NCI-H128 (cell line): Measurements from ENCODE around the gene B2M.
"Not testable (repeated sequence)": the region's sequence is repeated elsewhere in the genome, so short reads cannot be mapped to it uniquely, and the experiment has no call there.

Experiments
- DNase-seq: peaks from one replicate; lab custom pipeline; 2025; ENCODE audit not compliant: unreplicated experiment; lab: John Stamatoyannopoulos, UW

Gene B2M

DNA sequence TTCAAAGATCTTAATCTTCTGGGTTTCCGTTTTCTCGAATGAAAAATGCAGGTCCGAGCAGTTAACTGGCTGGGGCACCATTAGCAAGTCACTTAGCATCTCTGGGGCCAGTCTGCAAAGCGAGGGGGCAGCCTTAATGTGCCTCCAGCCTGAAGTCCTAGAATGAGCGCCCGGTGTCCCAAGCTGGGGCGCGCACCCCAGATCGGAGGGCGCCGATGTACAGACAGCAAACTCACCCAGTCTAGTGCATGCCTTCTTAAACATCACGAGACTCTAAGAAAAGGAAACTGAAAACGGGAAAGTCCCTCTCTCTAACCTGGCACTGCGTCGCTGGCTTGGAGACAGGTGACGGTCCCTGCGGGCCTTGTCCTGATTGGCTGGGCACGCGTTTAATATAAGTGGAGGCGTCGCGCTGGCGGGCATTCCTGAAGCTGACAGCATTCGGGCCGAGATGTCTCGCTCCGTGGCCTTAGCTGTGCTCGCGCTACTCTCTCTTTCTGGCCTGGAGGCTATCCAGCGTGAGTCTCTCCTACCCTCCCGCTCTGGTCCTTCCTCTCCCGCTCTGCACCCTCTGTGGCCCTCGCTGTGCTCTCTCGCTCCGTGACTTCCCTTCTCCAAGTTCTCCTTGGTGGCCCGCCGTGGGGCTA lies at the start of gene B2M, which contains the start of gene PATL2:
TSS of gene B2M (plus strand) at position 422 of the 647 bp plus-strand sequence. CDS start at position 452, 30 bp downstream.
TSS of gene PATL2 (minus strand) at position 228 of the 647 bp plus-strand sequence. CDS start 34,833 bp downstream, outside the sequence.
- peak; percentile 93 for DNase-seq

DNA sequence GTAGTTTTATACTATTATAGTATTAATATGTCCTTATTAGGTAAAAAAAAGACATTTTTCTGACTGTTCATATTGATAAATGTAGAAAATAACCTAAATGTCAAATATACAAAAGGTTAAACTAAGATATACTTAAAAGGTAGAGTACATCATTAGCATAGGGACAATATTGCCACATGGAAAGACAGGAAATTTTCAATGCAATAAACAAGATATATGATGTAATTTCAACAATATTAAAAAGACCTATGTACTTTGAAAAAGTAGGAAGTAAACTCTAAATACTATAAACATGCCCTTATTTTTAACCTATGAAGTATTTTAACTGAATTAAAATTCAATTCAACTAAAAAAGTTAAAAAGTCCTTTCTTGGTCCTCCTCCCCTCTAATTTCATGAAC lies 49.7 kb upstream of the B2M start:
- no peak for DNase-seq

DNA sequence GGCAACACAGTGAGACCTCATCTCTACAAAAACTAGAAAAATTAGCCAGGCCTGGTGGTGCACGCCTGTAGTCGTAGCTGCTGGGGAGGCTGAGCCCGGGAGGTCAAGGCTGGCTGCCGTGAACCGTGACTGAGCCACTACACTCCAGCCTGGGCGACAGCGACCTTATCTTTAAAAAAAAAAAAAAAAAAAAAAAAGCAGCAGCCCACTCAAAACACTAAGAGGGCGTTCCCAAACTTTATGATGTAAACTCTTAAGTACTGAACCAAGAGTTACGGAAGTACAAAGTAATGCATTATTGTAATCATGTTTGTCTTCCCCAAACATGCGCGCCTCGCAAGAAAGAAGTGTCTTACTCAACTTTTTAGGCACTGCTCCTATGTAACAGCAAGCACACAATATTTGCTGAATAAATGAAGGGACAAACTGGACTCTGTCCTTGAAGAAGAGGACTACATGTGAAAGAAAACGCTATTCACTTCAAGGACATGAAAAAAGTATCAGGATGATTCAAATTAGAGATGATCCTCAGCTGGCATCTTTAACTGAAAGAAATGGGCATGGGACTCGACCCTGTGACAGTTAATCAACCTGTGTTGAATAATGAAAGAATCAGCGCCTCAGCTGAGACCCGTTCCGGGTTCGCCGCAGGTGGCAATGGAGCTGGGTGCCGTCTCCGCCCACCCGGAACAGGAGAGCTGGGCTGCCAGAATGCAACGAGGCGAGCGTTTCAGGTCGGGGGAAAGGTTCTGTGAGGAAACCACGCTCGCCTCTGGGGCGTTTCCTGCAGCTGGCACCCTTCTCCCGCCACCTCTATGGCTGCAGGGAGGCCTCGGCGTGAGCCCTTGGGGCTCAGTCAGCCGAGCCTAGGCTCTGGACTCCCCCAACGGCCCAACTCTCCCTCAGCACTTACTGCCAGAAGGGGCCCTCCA lies 48.6 kb upstream of the B2M start:
- DNase-seq = no peak

DNA sequence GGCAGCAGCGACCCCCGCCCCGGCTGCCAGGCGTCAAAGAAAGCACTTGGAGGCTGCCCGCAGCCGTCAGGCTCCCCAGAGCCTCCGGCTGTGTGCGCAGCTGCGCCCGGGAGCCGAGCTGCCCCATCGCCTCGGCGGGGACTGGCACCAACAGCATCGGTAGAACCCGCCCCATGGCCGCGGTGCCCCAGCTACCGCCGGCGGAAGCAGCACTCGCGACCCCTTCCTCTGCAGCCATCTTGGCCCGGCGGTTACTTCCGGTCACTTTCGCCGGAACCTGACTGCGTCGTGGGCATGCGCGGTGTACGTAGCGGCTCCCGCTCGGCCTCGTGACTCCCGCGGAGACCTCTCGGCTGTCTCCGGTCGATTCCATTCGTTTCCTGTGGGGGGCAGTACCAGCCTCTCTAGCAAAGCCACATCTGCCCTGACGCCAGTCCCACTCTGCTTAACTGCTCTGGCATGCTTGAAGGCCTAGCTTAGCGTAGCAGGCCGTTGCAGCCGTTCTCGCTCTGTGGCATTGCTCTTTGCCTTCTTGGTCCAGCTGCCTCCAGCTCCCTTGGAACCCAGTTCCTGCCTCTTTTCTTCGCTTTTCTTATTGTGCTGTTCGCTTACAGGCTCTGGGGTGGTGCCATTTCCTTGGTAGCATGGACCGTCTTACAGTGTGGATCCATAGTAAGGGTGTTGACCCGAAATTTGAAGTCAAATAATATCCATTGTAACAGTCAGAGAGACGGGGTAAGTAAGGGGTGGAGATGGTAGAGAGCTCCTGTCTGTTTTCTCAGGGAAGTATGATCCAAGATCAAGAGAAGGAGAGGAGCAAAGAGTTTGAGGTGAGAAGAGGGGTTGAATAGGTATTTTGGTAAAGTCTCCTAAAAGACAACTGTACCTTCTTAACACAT lies 47.7 kb upstream of the B2M start, which contains the start of gene SPG11:
TSS of gene SPG11 (minus strand) at position 253 of the 899 bp plus-strand sequence. CDS start at position 238, 15 bp downstream.
- DNase-seq = peak; percentile 81

DNA sequence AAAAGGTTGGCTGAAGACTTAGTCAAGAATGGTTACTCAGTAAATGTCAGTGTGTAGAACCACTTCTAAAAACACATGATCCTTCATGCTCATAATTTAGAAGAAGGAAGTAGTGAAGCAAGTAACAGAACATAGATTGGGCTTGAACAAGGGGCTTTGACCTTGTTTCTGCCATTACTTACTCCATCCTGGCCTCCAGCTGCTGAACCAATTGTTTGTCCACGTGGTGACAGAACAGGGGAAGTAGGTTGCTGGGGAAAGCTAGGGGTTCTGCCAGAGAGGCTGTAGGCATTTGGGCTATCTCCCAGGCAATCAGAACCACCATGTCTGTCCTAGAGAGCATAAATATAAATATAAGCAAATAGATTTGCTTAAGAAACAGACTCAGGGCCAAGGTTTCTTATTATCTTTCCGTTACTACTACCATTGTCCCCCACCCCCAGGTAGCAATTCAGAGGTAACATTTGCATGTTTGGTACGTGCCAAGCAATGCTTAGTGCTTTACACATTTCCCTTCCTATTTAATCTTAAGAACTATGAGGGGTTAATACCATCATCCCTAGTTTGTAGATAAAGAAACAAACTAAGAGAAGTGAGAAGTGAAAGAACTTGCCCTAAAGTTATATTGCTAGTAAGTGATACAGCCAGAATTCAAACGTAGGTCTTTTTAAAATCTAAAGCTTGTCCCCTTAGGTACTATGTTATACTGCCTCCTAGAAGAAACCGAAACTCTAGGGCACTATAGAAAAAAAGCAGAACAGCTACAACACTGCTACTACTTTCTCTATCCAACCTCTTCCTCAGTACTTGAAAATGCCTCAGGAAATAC lies 44.9 kb upstream of the B2M start:
- no peak for DNase-seq

DNA sequence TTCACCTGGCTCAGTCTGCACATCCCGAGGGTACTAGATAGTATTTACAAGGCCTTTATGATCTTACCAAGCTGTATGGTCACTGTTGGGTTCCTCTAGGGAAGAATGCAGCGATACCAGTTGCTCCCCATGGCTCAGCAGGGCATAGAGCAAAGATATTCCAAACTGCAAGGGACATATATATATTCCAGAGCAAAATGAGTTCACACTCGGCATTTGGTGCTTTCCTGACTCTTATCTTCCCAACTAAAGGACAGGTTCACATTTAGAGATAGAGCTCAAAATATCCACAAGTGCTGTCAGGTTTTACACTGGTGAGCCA lies 44.3 kb upstream of the B2M start:
- no peak for DNase-seq

DNA sequence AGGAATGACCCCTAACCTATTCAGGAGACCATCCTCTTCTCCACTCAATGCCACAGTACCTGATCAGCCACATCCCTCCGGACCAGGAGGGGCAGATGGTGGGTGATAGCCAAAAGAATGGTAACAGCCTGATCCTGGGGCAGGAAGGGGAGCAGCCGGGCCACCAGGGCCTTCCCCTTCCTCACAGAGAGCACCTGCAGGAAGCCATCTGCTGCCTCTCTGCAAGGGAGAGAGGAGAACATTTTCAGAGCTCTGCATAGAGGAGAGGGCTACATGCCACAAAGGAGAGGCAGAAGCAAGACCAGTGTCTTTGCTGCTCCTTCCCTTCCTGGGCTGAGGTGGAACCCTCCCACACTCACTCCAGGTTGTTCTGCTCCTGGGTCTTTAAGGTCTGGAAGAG lies 42.4 kb upstream of the B2M start:
- no peak for DNase-seq

DNA sequence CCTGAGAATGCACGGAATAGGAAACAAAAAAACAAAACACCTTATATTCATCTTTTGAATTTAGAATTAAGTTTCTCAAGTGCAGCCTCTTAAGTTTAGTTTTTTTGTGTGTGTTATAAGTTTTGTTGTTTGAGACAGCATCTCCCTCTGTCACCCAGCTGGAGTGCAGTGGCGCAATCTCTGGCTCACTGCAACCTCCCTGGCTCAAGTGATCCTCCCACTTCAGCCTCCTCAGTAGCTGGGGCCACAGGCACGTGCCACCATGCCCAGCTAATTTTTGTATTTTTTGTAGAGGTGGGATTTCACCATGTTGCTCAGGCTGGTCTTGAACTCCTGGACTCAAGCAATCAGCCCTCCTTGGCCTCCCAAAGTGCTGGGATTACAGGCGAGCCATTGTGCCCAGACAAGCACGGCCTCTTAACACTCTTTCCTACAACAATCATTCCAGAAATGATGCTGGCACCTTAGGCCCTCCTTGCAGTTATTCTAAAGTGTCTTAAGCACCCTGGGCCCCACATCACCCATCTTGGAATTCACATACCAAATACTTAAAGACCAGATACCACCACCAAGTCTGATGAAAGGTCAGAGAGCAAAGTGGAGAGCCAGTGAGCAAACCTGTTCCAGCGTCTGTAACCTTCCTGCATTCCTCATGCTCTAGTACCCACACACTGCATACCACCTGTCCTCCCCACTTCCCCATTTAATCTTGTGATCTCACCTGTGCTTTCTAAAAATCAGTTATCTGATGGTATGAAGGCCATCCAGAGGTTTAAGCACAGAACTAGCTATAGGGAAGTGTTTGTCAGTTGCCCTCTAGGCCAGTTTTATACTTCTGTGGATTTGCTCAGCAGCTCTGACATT lies 41.0 kb upstream of the B2M start:
- DNase-seq = no peak

DNA sequence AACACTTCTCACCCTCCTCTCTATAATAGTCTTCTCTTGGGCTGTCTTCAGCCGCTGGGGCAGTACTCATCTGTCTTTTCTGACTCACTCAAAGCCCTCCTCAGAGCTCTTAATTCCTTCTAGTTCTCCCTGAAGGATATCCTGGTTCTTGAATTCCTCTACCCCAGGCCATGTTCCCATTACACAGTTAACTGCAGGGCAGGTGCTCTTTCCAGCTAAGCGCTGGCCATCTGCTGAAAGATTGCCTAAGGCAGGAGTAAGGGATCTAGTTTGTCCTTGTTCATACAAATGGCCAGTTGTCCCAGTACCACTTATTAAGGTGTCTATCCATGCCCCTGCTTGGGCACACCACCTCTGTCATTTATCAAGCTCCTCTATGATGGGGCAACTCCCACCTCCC lies 37.7 kb upstream of the B2M start:
- no peak for DNase-seq

DNA sequence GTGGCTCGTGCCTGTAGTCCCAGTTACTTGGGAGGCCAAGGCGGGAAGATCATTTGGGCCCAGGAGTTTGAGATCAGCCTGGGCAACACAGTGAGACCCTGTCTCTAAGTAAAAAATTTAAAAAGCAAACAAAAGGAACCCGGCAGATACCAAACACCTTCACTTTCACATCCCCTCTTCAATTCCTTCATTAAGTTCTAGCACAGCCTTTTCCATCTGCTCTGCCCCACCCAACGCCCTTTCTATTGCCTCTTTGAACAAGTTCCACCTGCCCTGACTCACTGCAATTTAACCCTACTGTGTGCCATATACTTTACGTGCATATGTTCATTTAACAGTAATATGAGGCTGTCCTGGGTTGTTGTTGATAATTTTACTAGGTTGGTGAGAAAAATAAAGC lies 35.4 kb upstream of the B2M start:
- DNase-seq = no peak

DNA sequence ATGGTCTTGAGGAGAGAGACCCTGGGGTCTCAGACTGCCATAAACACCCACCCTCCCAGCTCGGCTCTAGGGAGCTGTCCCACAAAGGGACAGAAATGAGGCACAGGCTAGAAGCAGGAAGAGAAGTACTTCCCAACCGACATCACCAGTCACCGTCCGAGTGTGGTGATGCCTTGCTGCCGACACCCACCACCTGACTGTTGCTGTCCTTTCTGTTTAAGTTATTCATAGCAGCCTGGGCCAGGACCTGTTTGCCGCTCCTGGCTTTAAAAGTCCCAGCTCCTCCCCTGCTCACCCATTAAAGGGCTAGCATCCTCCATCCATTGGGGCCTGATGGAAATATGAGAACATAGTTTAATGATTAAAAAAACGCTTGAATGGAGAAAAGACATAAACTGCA lies 34.6 kb upstream of the B2M start:
- no peak for DNase-seq

DNA sequence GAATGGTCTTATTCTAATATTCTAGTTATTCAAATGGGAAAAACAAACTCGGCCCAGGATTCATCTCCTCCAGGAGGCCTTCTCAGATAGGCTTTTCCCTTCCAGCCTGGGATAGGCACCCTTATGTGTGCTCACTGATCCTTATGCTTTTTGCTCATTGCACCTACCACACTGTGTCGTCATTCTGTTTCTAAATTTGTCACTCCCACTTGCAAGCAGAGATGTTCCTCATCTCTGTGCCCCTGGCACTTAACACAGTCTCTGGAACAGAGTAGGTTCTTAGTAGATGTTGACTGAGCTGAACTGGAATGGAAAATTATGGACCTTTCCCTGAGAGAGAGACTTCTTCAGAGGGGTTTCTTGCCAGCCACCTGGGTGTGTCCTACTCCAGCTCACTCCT lies 29.1 kb upstream of the B2M start:
- no peak for DNase-seq

DNA sequence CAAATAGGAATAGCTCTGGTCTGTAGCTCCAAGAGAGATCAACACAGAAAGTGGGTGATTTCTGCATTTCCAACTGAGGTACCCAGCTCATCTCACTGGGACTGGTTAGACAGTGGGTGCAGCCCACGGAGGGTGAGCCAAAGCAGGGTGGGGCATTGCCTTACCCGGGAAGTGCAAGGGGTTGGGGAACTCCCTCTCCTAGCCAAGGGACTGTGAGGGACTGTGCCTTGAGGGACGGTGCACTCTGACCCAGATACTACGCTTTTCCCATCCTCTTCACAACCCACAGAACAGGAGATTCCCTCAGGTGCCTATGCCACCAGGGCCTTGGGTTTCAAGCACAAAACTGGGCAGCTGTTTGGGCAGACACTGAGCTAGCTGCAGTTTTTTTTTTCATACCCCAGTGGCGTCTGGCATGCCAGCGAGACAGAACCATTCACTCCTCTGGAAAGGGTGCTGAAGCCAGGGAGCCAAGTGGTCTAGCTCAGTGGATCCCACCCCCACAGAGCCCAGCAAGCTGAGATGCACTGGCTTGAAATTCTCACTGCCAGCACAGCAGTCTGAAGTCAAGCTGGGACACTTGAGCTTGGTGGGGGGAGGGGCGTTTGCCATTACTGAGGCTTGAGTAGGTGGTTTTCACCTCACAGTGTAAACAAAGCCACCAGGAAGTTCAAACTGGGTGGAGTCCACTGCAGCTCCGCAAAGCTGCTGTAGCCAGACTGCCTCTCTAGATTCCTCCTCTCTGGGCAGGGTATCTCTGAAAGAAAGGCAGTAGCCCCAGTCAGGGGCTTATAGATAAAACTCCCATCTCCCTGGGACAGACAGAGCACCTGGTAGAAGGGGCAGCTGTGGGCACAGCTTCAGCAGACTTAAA lies 28.3 kb upstream of the B2M start:
- DNase-seq = not testable (repeated sequence)

DNA sequence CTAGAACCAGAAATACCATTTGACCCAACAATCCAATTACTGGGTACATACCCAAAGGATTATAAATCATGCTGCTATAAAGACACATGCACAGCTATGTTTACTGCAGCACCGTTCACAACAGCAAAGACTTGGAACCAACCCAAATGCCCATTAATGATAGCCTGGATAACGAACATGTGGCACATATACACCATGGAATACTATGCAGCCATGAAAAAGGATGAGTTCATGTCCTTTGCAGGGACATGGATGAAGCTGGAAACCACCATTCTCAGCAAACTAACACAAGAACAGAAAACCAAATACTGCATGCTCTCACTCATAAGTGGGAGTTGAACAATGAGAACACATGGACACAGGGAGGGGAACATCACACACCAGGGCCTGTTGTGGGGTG lies 22.0 kb upstream of the B2M start:
- DNase-seq = not testable (repeated sequence)

DNA sequence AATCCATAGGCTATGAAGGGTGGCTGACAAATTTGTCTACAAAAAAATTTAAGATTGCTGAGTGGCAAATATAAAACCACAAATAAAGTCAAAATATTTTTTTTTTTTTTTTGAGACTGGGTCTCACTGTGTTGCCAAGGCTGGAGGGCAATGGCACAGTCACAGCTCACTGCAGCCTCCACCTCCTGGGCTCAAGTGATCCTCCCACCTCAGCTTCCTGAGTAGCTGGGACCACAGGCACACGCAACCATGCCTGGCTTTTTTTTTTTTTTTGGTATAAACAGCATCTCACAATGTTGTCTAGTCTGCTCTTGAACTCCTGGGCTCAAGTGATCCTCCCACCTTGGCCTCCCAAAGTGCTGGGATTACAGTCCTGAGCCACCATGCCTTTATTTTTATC lies 21.1 kb upstream of the B2M start:
- DNase-seq = not testable (repeated sequence)

DNA sequence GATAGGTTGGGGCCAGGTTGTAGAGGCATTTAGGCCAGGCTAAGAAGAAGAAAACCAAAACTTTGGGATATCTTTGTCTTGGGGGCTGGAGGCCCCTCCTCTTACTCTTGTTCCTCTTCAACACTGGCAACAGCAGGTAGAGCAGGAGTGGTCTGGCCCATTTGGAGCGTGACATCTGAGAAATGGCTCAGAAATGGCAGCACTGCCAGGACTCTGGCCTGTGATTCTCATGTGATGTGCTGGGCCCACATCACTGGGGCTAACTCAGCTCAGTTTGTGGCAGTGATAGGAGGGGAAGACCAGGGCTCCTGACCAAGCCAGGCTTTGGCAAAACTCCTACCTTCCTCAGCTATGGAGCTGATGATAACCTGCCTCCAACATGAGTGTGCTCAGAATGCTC lies 18.7 kb upstream of the B2M start:
- no peak for DNase-seq

DNA sequence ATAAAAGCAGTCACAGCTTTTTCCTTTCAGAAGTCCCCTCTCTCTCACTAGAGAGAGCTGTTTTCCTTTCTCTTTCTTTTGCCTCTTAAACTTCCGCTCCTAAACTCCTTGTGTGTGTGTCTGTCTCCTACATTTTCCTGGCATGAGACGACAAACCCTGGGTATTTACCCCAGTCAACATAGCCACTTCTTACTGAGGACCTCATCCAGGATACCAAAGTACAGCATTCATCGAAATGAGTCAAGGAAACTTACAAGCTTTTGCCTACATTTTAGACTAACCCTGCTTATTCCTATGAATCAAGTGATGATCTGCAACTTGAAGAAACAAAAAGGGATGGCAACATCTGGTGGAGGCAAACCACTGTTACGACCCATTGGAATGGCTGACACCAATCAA lies 16.9 kb upstream of the B2M start:
- no peak for DNase-seq

DNA sequence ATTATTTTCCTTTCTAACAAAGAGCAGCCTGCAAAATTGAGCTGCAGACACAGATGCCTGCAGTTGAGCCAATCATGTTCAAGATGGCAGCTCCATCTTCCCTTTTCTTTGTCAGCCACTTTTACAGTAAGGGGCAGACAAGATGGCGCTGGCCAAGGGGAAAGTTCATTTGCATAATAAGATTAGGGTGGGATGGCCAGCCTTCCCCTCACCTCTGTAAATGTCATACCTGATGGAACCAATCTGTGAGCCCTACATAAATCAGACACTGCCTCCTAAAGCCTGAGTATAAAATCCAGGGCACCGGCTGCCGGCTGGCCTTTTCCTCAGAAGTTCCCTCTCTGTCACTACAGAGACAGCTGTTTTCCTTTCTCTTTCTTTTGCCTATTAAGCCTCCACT lies 16.0 kb upstream of the B2M start:
- DNase-seq = no peak
